ENCODE measurements around the gene PTGES3L. TPM values are rescaled to one million over a fixed set of nuclear protein-coding genes. Genes with fewer than 3 reads are reported as not detected.
A peak's percentile ranks its signal among the peaks of the same experiment; 100 is the strongest.

Gene PTGES3L
- polyA plus RNA-seq, 1 of the 3 experiments (the other 2 are of a cell fraction) = 1.4 TPM

DNA sequence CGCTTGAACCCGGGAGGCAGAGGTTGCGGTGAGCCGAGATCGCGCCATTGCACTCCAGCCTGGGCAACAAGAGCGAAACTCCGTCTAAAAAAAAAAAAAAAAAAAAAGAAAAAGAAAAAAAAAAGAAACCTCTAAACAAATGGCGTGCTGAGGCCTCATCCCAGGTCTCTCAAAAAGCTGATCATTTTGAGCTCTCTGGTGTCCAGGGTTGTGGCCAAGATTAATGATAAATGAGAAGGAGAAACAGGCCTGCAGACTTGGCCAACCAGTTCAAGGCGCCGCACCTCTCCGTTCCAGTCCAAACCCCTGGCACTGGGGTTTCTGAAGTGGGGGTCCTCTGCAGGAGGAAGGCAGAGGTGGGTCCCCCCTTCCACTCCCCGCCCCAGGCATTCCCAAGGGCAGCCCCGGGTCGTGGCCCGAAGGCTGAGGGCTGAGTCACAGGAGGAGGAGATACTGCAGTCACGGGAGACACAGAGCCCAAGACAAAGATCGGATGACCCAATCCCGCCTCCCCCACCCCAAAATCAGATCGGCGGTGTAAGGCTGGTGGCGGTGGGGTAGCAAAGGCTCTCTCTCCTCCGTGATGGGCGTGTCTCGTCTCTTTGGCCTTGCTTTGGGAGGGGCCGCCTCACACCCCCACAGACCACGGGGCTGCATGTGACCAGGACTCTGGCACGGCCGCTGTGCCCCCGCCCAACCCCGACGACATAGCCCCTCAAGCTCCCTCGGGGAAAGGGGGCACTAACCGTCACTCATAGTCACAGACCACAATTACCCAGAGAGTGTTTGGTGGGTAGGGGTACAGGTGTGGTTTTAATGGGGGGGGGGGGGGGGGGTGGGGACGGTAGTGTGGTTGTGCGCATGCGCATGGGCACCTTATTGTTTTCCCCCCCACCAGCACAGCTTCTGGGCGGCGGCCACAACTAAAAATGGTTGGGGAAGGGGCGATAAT lies 41.2 kb upstream of the PTGES3L start:
- H3K79me2 ChIP-seq (ENCODE audit: insufficient read depth) = peaks cover 31% of the 10 kb centered on the region
- ChIA-PET CTCF (interaction anchor here (3.1 kb wide), 1 partner anchor 23 kb away, joined by 11 read pairs; the partner anchor contains the start of gene RPL27), POLR2A (interaction anchor here (1.4 to 2.5 kb wide), 2 partner anchors 23 to 340 kb away, joined by 6 to 15 read pairs; partner anchors contain the start of gene RPL27)
- peak overlapping the region; percentile 94 for H2AFZ ChIP-seq (ENCODE audit: low read depth)
- peak overlapping the region; percentile 96 to 99 for H3K4me3 ChIP-seq (ENCODE audit: low read depth in 2 of 2, low read length in 1 of 2)
- peak overlapping the region; percentile 82 for H3K9ac ChIP-seq
- H3K9me2 ChIP-seq = no peaks in the 10 kb centered on the region
- peaks cover 0 to 31% of the 10 kb centered on the region in 2 experiments; a peak in 2 of 4 replicates for H3K4me1 ChIP-seq (ENCODE audit: control insufficient read depth in 1 of 2, insufficient read depth in 2 of 2, low read depth in 1 of 2, low read length in 1 of 2)
- peak overlapping the region; percentile 68 to 80; a peak in 3 of 4 replicates for H3K27ac ChIP-seq (ENCODE audit: low read depth in 2 of 2, low read length in 1 of 2)
- H3K27me3 ChIP-seq (ENCODE audit: insufficient read depth) = no peaks in the 10 kb centered on the region
- WGBS (ENCODE audit: low lambda C conversion rate) = 46% methylated on average over 20 of the region's 40 CpGs
- DNase-seq = peak; percentile 86
- TF ChIP-seq GABPA (IDR thresholded peaks at IDR 0.05; ENCODE audit: low read depth) (no peak), TCF12 (IDR thresholded peaks at IDR 0.05) (no peak), RXRA (IDR thresholded peaks at IDR 0.05; ENCODE audit: borderline replicate concordance, low read depth) (peak; percentile 34; the same call in 1 of the 2 replicates), TAF1 (IDR thresholded peaks at IDR 0.05; ENCODE audit: borderline replicate concordance, low read depth, low read length) (0 out of 2 replicates have a peak, but pooled peaks have one; percentile 26), MEF2A (IDR thresholded peaks at IDR 0.05; ENCODE audit: borderline replicate concordance, low read depth) (no peak), NRF1 (IDR thresholded peaks at IDR 0.05; ENCODE audit: low read depth, low read length) (peak; percentile 58), FOSL2 (IDR thresholded peaks at IDR 0.05; ENCODE audit: borderline replicate concordance, low read depth) (peak; percentile 51; the same call in 1 of the 2 replicates), GATA2 (CRISPR knock-in tag; IDR thresholded peaks at IDR 0.05) (no peak)
- TF ChIP-seq, protein P1, sequence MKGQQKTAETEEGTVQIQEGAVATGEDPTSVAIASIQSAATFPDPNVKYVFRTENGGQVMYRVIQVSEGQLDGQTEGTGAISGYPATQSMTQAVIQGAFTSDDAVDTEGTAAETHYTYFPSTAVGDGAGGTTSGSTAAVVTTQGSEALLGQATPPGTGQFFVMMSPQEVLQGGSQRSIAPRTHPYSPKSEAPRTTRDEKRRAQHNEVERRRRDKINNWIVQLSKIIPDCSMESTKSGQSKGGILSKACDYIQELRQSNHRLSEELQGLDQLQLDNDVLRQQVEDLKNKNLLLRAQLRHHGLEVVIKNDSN (IDR thresholded peaks at IDR 0.05; ENCODE audit: borderline replicate concordance, low read depth) = peak; percentile 67; the same call in 1 of the 2 replicates
- TF ChIP-seq, protein P2, sequence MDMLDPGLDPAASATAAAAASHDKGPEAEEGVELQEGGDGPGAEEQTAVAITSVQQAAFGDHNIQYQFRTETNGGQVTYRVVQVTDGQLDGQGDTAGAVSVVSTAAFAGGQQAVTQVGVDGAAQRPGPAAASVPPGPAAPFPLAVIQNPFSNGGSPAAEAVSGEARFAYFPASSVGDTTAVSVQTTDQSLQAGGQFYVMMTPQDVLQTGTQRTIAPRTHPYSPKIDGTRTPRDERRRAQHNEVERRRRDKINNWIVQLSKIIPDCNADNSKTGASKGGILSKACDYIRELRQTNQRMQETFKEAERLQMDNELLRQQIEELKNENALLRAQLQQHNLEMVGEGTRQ (IDR thresholded peaks at IDR 0.05; ENCODE audit: borderline replicate concordance, low read depth, low read length) = no peak
- H3K9me3 ChIP-seq = no peaks in the 10 kb centered on the region
- peaks cover 6% of the 10 kb centered on the region for H3F3A ChIP-seq (replicated peaks; ENCODE audit: insufficient read depth)
- H4K20me1 ChIP-seq (ENCODE audit: insufficient read depth) = 0 out of 2 replicates have a peak, but pooled peaks cover 6% of the 10 kb centered on the region
- H3K4me2 ChIP-seq = peak overlapping the region; percentile 98
- H3K36me3 ChIP-seq (replicated peaks in 1 of 2; ENCODE audit: control insufficient read depth in 1 of 2, insufficient read depth in 2 of 2, low read length in 1 of 2) = peaks cover 15 to 19% of the 10 kb centered on the region in 2 experiments

- 84% methylated on average over 6 of the region's 6 CpGs for WGBS (ENCODE audit: low lambda C conversion rate)
- Histone ChIP-seq H3K4me2 (peak overlapping the region; percentile 98), H3K4me1 (ENCODE audit: control insufficient read depth in 1 of 2, insufficient read depth in 2 of 2, low read depth in 1 of 2, low read length in 1 of 2) (peaks cover 0 to 26% of the 10 kb centered on the region in 2 experiments; a peak in 2 of 4 replicates), H3K79me2 (ENCODE audit: insufficient read depth) (peaks cover 31% of the 10 kb centered on the region), H3K36me3 (replicated peaks in 1 of 2; ENCODE audit: control insufficient read depth in 1 of 2, insufficient read depth in 2 of 2, low read length in 1 of 2) (peaks cover 15 to 24% of the 10 kb centered on the region in 2 experiments), H3K27me3 (ENCODE audit: insufficient read depth) (no peaks in the 10 kb centered on the region), H3K9ac (no peak overlapping the region; the same call in 1 of the 2 replicates), H2AFZ (ENCODE audit: low read depth) (no peak overlapping the region), H4K20me1 (ENCODE audit: insufficient read depth) (0 out of 2 replicates have a peak, but pooled peaks cover 6% of the 10 kb centered on the region), H3K9me2 (no peaks in the 10 kb centered on the region), H3K9me3 (no peaks in the 10 kb centered on the region), H3F3A (replicated peaks; ENCODE audit: insufficient read depth) (peaks cover 6% of the 10 kb centered on the region), H3K4me3 (ENCODE audit: low read depth in 2 of 2, low read length in 1 of 2) (peak overlapping the region in 1 of 2 experiments; percentile 99; a peak in 2 of 4 replicates), H3K27ac (ENCODE audit: low read depth in 2 of 2, low read length in 1 of 2) (peak overlapping the region in 1 of 2 experiments; percentile 20; a peak in 1 of 4 replicates)
- TF ChIP-seq, protein P1 (IDR thresholded peaks at IDR 0.05; ENCODE audit: borderline replicate concordance, low read depth) = no peak
- ChIA-PET POLR2A (interaction anchor here (2.5 kb wide), 1 partner anchor 22 kb away, joined by 15 read pairs; the partner anchor contains the start of gene RPL27), CTCF (interaction anchor here (3.1 kb wide), 1 partner anchor 22 kb away, joined by 11 read pairs; the partner anchor contains the start of gene RPL27)
- no peak for DNase-seq
These were observed 40.2 kb upstream of the PTGES3L start for GRCh38 chr17:43020030-43020621.
